Neural cell (in vitro differentiated cells): Measurements from ENCODE around the gene DIDO1. TPM values are rescaled to one million over a fixed set of nuclear protein-coding genes. Genes with fewer than 3 reads are reported as not detected.

Experiments
- H2AFZ ChIP-seq: fragments of 200-600, 300-800 bp; sonication (generic), shearing (Covaris generic); 2 replicates; pipeline ENCODE4 v1.6.0; 2014; ENCODE audit warnings: low read depth, mild to moderate bottlenecking, antibody characterized with exemption, low read length, moderate library complexity
- H3F3A ChIP-seq: fragments of 200-600 bp; shearing (Covaris generic); 2 replicates; pipeline ENCODE4 v1.6.1; 2016; ENCODE audit warnings: mild to moderate bottlenecking, moderate library complexity, mixed read lengths, antibody characterized with exemption, low read length; ENCODE audit not compliant: insufficient read depth, poor library complexity, severe bottlenecking
- H3K27ac ChIP-seq: fragments of 200-600, 300-800 bp; sonication (generic), shearing (Covaris generic); 2 replicates; pipeline ENCODE4 v1.5.1; 2014; ENCODE audit warnings: mild to moderate bottlenecking, low read length, moderate library complexity
- H3K27me3 ChIP-seq: fragments of 300-800, 200-600 bp; sonication (generic), shearing (Covaris generic); 2 replicates; pipeline ENCODE4 v1.6.0; 2014; ENCODE audit warnings: mild to moderate bottlenecking, low read depth, low read length, moderate library complexity; ENCODE audit not compliant: insufficient read depth
- H3K36me3 ChIP-seq: fragments of 300-800, 200-600 bp; sonication (generic), shearing (Covaris generic); 2 replicates; pipeline ENCODE4 v1.5.1; 2014; ENCODE audit warnings: mild to moderate bottlenecking, antibody characterized with exemption, low read length, moderate library complexity; ENCODE audit not compliant: insufficient read depth
- H3K4me2 ChIP-seq: fragments of 300-800, 200-600 bp; sonication (generic), shearing (Covaris generic); 2 replicates; pipeline ENCODE4 v1.6.0; 2014; ENCODE audit warnings: mild to moderate bottlenecking, low read length
- H3K4me3 ChIP-seq: fragments of 300-800, 200-600 bp; sonication (generic), shearing (Covaris generic); 2 replicates; pipeline ENCODE4 v1.5.1; 2014; ENCODE audit warnings: mild to moderate bottlenecking, low read length, moderate library complexity
- H3K79me2 ChIP-seq: fragments of 200-600 bp; shearing (Covaris generic); replicated peaks from 2 replicates; pipeline ENCODE4 v1.6.0; 2014; ENCODE audit warnings: mild to moderate bottlenecking, low read length, moderate library complexity; ENCODE audit not compliant: insufficient read depth
- H3K9ac ChIP-seq: fragments of 300-800, 200-600 bp; sonication (generic), shearing (Covaris generic); 2 replicates; pipeline ENCODE4 v1.6.1; 2016; ENCODE audit warnings: mild to moderate bottlenecking, low read length, mixed read lengths
- H3K9me2 ChIP-seq: fragments of 200-600 bp; shearing (Covaris generic); 2 replicates; pipeline ENCODE4 v1.6.1; 2016; ENCODE audit warnings: mild to moderate bottlenecking, low read length, mixed read lengths; ENCODE audit not compliant: insufficient read depth
- H3K9me3 ChIP-seq: fragments of 200-600, 300-800 bp; sonication (generic), shearing (Covaris generic); 2 replicates; pipeline ENCODE4 v1.6.1; 2016; ENCODE audit warnings: mild to moderate bottlenecking, mixed run types, low read length, moderate library complexity, mixed read lengths
- H4K20me1 ChIP-seq: fragments of 200-600 bp; shearing (Covaris generic); 2 replicates; pipeline ENCODE4 v1.6.1; 2016; ENCODE audit warnings: mild to moderate bottlenecking, mixed run types; ENCODE audit not compliant: insufficient read depth
- CTCF ChIP-seq: fragments of 450-650 bp; IDR thresholded peaks from 2 replicates; pipeline ENCODE4 v1.5.1; 2014; ENCODE audit warnings: antibody characterized with exemption, mild to moderate bottlenecking, moderate library complexity; ENCODE audit not compliant: poor library complexity, severe bottlenecking
- EP300 ChIP-seq: fragments of 450-650 bp; conservative IDR thresholded peaks from 2 replicates; pipeline ENCODE4 v1.6.1; 2014; ENCODE audit warnings: antibody characterized with exemption, mild to moderate bottlenecking, moderate library complexity; ENCODE audit not compliant: poor library complexity, severe bottlenecking
- EZH2 ChIP-seq: fragments of 200-600, 300-800 bp; shearing (Covaris generic), sonication (generic); IDR thresholded peaks from 2 replicates; pipeline ENCODE4 v1.6.1; 2014; ENCODE audit warnings: antibody characterized with exemption, low read length, borderline replicate concordance, mild to moderate bottlenecking; ENCODE audit not compliant: insufficient read depth, poor library complexity, severe bottlenecking
- MXI1 ChIP-seq: fragments of 450-650 bp; conservative IDR thresholded peaks from 2 replicates; pipeline ENCODE4 v1.6.1; 2014; ENCODE audit warnings: antibody characterized with exemption, mild to moderate bottlenecking; ENCODE audit not compliant: poor library complexity, severe bottlenecking
- POLR2AphosphoS5 ChIP-seq: IDR thresholded peaks from 2 replicates; pipeline ENCODE4 v1.6.1; 2012
- RAD21 ChIP-seq: fragments of 450-650 bp; conservative IDR thresholded peaks from 2 replicates; pipeline ENCODE4 v1.6.1; 2014; ENCODE audit warnings: antibody characterized with exemption, mild to moderate bottlenecking, moderate library complexity
- SMC3 ChIP-seq: fragments of 450-650 bp; conservative IDR thresholded peaks from 2 replicates; pipeline ENCODE4 v1.6.1; 2014; ENCODE audit warnings: antibody characterized with exemption, mild to moderate bottlenecking, moderate library complexity; ENCODE audit not compliant: poor library complexity
- TAF1 ChIP-seq: IDR thresholded peaks from 2 replicates; pipeline ENCODE4 v1.6.1; 2012; ENCODE audit warnings: low read depth
- polyA plus RNA-seq: library from polyadenylated mRNA; depleted of rRNA; stranded (reverse); fragments of >200 nt; gene quantifications from 2 replicates; pipeline ENCODE4 v1.2.3, GENCODE V29; 2014
- TF ChIP-seq, protein P1 (sequence below): IDR thresholded peaks from 2 replicates; pipeline ENCODE4 v1.6.1; 2012; ENCODE audit warnings: borderline replicate concordance

The DIDO1 gene
- polyA plus RNA-seq, 1 donor from 2014 or later: 42.8 TPM

- H3F3A ChIP-seq: peaks cover 3% of the 10 kb centered on the region
- H3K4me2 ChIP-seq: peak overlapping the region; percentile 90
- H3K27ac ChIP-seq: peak overlapping the region; percentile 92
- H4K20me1 ChIP-seq: peaks cover 15% of the 10 kb centered on the region
- no peaks in the 10 kb centered on the region for H3K9me2 ChIP-seq
- peaks cover 89% of the 10 kb centered on the region for H3K79me2 ChIP-seq
- peak overlapping the region; percentile 97 for H3K9ac ChIP-seq
- no peaks in the 10 kb centered on the region for H3K9me3 ChIP-seq
- TF ChIP-seq MXI1: no peak
- no peak for TF ChIP-seq CTCF
- peak overlapping the region; percentile 98 for H3K4me3 ChIP-seq
- no peaks in the 10 kb centered on the region for H3K36me3 ChIP-seq
- no peak overlapping the region for H2AFZ ChIP-seq
- no peaks in the 10 kb centered on the region for H3K27me3 ChIP-seq
Observed at GRCh38 chr20:62925076-62925419, 1.3 kb downstream of the DIDO1 start.

DNA sequence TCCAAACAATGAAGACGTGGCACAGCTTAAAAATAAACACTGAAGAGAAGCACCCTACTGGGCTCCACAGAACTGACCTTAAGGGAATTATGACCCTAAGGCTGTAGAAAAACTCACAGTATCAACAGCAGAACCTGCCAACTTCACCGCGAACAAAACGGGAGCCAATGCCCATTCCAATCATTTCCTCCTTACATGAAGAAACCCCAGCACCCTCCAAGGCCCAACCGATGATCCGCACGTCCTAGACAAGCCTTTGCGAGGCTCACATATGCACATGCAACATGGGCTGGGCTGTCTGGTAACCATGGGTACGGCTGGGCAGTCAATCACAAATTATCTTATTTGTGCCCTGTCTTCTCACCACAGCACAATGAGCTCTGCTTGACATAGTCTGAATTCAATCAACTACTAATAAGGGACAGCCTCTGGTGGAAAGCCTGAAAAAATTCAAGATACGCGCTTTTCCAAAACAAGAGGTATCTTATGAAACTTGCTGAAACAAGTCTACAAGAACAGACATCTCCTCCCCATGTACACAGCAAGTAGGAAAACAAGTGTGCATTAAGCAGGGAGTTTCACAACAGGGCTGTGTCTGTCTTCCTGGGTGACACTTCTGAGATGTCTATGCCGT, 1.7 kb downstream of the DIDO1 start:
- Histone ChIP-seq H3K9ac (peak overlapping the region; percentile 97), H3K4me2 (peak overlapping the region; percentile 90), H3K79me2 (peaks cover 89% of the 10 kb centered on the region), H2AFZ (no peak overlapping the region), H4K20me1 (peaks cover 17% of the 10 kb centered on the region), H3K9me2 (no peaks in the 10 kb centered on the region), H3K27me3 (no peaks in the 10 kb centered on the region), H3K27ac (peak overlapping the region; percentile 92), H3K36me3 (no peaks in the 10 kb centered on the region), H3F3A (peaks cover 3% of the 10 kb centered on the region), H3K9me3 (no peaks in the 10 kb centered on the region), H3K4me3 (peak overlapping the region; percentile 98)
- TF ChIP-seq RAD21 (no peak), MXI1 (no peak), EZH2 (no peak), TAF1 (no peak), EP300 (no peak), SMC3 (no peak), CTCF (no peak), POLR2AphosphoS5 (no peak)
- TF ChIP-seq, protein P1, sequence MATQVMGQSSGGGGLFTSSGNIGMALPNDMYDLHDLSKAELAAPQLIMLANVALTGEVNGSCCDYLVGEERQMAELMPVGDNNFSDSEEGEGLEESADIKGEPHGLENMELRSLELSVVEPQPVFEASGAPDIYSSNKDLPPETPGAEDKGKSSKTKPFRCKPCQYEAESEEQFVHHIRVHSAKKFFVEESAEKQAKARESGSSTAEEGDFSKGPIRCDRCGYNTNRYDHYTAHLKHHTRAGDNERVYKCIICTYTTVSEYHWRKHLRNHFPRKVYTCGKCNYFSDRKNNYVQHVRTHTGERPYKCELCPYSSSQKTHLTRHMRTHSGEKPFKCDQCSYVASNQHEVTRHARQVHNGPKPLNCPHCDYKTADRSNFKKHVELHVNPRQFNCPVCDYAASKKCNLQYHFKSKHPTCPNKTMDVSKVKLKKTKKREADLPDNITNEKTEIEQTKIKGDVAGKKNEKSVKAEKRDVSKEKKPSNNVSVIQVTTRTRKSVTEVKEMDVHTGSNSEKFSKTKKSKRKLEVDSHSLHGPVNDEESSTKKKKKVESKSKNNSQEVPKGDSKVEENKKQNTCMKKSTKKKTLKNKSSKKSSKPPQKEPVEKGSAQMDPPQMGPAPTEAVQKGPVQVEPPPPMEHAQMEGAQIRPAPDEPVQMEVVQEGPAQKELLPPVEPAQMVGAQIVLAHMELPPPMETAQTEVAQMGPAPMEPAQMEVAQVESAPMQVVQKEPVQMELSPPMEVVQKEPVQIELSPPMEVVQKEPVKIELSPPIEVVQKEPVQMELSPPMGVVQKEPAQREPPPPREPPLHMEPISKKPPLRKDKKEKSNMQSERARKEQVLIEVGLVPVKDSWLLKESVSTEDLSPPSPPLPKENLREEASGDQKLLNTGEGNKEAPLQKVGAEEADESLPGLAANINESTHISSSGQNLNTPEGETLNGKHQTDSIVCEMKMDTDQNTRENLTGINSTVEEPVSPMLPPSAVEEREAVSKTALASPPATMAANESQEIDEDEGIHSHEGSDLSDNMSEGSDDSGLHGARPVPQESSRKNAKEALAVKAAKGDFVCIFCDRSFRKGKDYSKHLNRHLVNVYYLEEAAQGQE: no peak
